Astrocyte (in vitro differentiated cells and primary cell): ENCODE results near the gene POLR2M.

ENCODE experiments used
- CTCF ChIP-seq: IDR thresholded peaks from 2 replicates; pipeline ENCODE4 v1.5.1; 2011; ENCODE audit warnings: low read depth, mild to moderate bottlenecking, inconsistent platforms, low read length, moderate library complexity; ENCODE audit not compliant: insufficient read depth
- EZH2 ChIP-seq: IDR thresholded peaks from 2 replicates; pipeline ENCODE4 v1.6.1; 2012; ENCODE audit warnings: mild to moderate bottlenecking, low read length, inconsistent platforms; ENCODE audit not compliant: insufficient read depth

- TF ChIP-seq CTCF (no peak), EZH2 (no peak)
Measured at GRCh38 chr15:57743424-57743823, 36.9 kb downstream of the POLR2M start.
